SK-N-SH (cell line): ENCODE measurements around the gene HTR7. TPM values are rescaled to one million over a fixed set of nuclear protein-coding genes. Genes with fewer than 3 reads are reported as not detected.

Experiments used
- CTCF ChIA-PET: fragments of 300-600, 350-600 bp; formaldehyde crosslinking; extraction: SDS; loops from one replicate; lab custom pipeline; 2021; lab: Yijun Ruan, JAX
- POLR2A ChIA-PET: fragments of 350-600 bp; sonication (Branson Sonifier 250); formaldehyde crosslinking; extraction: SDS; loops from one replicate; lab custom pipeline; 2020; ENCODE audit warnings: antibody characterized with exemption, inconsistent platforms; lab: Yijun Ruan, JAX
- DNase-seq: peaks from one replicate; pipeline ENCODE4 v3.0.0; 2012
- H2AFZ ChIP-seq: fragments of 200-600 bp; sonication (generic); 2 replicates; pipeline ENCODE4 v1.8.1; 2016; ENCODE audit warnings: antibody characterized with exemption, mild to moderate bottlenecking, low read depth
- H3F3A ChIP-seq: fragments of 200-600 bp; sonication (generic); replicated peaks from 2 replicates; pipeline ENCODE3; 2016; ENCODE audit warnings: antibody characterized with exemption, mild to moderate bottlenecking; ENCODE audit not compliant: insufficient read depth
- H3K27ac ChIP-seq, 2 experiments: fragments of 200-500 bp in 1 of 2; fragments of 200-600 bp in 1 of 2; sonication (Bioruptor generic) in 1 of 2; sonication (generic), shearing (Covaris generic) in 1 of 2; 2 replicates each; pipeline versions ENCODE4 v1.5.1 to v1.6.1; 2014 to 2016; ENCODE audit warnings: low read depth in 2 of 2, inconsistent platforms in 1 of 2, low read length in 1 of 2, mild to moderate bottlenecking in 1 of 2, mixed read lengths in 1 of 2
- H3K27me3 ChIP-seq: fragments of 200-600 bp; sonication (generic), shearing (Covaris generic); 2 replicates; pipeline ENCODE4 v1.6.1; 2016; ENCODE audit warnings: mixed run types; ENCODE audit not compliant: insufficient read depth
- H3K36me3 ChIP-seq, 2 experiments: fragments of 200-500 bp in 1 of 2; fragments of 200-600 bp in 1 of 2; sonication (Bioruptor generic) in 1 of 2; sonication (generic) in 1 of 2; replicated peaks in 1 of 2; 2 replicates each; pipeline versions ENCODE3 to v1.5.1; 2014 to 2016; ENCODE audit warnings: low read length in 1 of 2, mild to moderate bottlenecking in 1 of 2; ENCODE audit not compliant: insufficient read depth in 2 of 2, control insufficient read depth in 1 of 2
- H3K4me1 ChIP-seq, 2 experiments: fragments of 200-500 bp in 1 of 2; fragments of 200-600 bp in 1 of 2; sonication (Bioruptor generic) in 1 of 2; sonication (generic), shearing (Covaris generic) in 1 of 2; 2 replicates each; pipeline versions ENCODE4 v1.5.1 to v1.6.1; 2014 to 2016; ENCODE audit warnings: low read depth in 1 of 2, low read length in 1 of 2, mixed run types in 1 of 2; ENCODE audit not compliant: insufficient read depth in 2 of 2, control insufficient read depth in 1 of 2
- H3K4me2 ChIP-seq: fragments of 200-600 bp; sonication (generic), shearing (Covaris generic); 2 replicates; pipeline ENCODE4 v1.6.1; 2017; ENCODE audit warnings: mixed run types
- H3K4me3 ChIP-seq, 2 experiments: fragments of 200-500 bp in 1 of 2; fragments of 200-600 bp in 1 of 2; sonication (Bioruptor generic) in 1 of 2; sonication (generic), shearing (Covaris generic) in 1 of 2; 2 replicates each; pipeline versions ENCODE4 v1.5.1 to v1.8.1; 2014 to 2016; ENCODE audit warnings: low read depth in 2 of 2, inconsistent platforms in 1 of 2, low read length in 1 of 2, mild to moderate bottlenecking in 1 of 2, mixed read lengths in 1 of 2, moderate library complexity in 1 of 2
- H3K79me2 ChIP-seq: fragments of 200-600 bp; sonication (generic); 2 replicates; pipeline ENCODE4 v1.8.1; 2017; ENCODE audit warnings: mild to moderate bottlenecking; ENCODE audit not compliant: insufficient read depth
- H3K9ac ChIP-seq: fragments of 200-600 bp; sonication (generic); 2 replicates; pipeline ENCODE4 v1.6.1; 2017; ENCODE audit warnings: mixed run types
- H3K9me2 ChIP-seq: fragments of 200-600 bp; sonication (generic); 2 replicates; pipeline ENCODE4 v1.6.1; 2017; ENCODE audit warnings: mixed run types
- H3K9me3 ChIP-seq: fragments of 200-600 bp; sonication (generic); 2 replicates; pipeline ENCODE4 v1.6.1; 2017; ENCODE audit warnings: mixed run types, mild to moderate bottlenecking, moderate library complexity
- H4K20me1 ChIP-seq: fragments of 200-600 bp; sonication (generic); 2 replicates; pipeline ENCODE4 v1.6.1; 2017; ENCODE audit warnings: mild to moderate bottlenecking, mixed run types; ENCODE audit not compliant: insufficient read depth
- CHD2 ChIP-seq: fragments of 150-350 bp; IDR thresholded peaks from 2 replicates; pipeline ENCODE4 v1.6.1; 2018; ENCODE audit warnings: low read length; ENCODE audit not compliant: partially characterized antibody
- CTCF ChIP-seq: fragments of 200-600 bp; sonication (generic); IDR thresholded peaks from 2 replicates; pipeline ENCODE4 v1.6.1; 2017; ENCODE audit warnings: antibody characterized with exemption, mild to moderate bottlenecking, moderate library complexity
- EP300 ChIP-seq, 2 experiments: IDR thresholded peaks; 2 replicates each; pipeline versions ENCODE4 v1.4.0 to v1.6.1; 2012; ENCODE audit warnings: borderline replicate concordance in 1 of 2, low read depth in 1 of 2, low read length in 1 of 2
- FOXM1 ChIP-seq: IDR thresholded peaks from 2 replicates; pipeline ENCODE4 v1.4.0; 2012; ENCODE audit warnings: low read depth, mild to moderate bottlenecking
- GABPA ChIP-seq: IDR thresholded peaks from 2 replicates; pipeline ENCODE4 v1.4.0; 2012; ENCODE audit warnings: low read depth, mild to moderate bottlenecking
- GATA2 ChIP-seq: sonication (generic); formaldehyde crosslinking; IDR thresholded peaks from 2 replicates; pipeline ENCODE4 v1.5.0; 2020; ENCODE audit warnings: mild to moderate bottlenecking, missing genetic modification reagents
- JUND ChIP-seq: IDR thresholded peaks from 2 replicates; pipeline ENCODE4 v1.4.0; 2012
- MAX ChIP-seq: IDR thresholded peaks from 2 replicates; pipeline ENCODE4 v1.4.0; 2012; ENCODE audit warnings: low read depth
- MXI1 ChIP-seq: IDR thresholded peaks from 2 replicates; pipeline ENCODE4 v1.6.1; 2012; ENCODE audit warnings: mild to moderate bottlenecking, low read depth, low read length, improper control_type of control experiment
- NFIC ChIP-seq: IDR thresholded peaks from 2 replicates; pipeline ENCODE4 v1.4.0; 2012; ENCODE audit warnings: borderline replicate concordance
- NRF1 ChIP-seq: IDR thresholded peaks from 2 replicates; pipeline ENCODE4 v1.6.1; 2012; ENCODE audit warnings: low read depth, mild to moderate bottlenecking, low read length
- RCOR1 ChIP-seq: fragments of 150-350 bp; IDR thresholded peaks from 2 replicates; pipeline ENCODE4 v1.6.1; 2017; ENCODE audit warnings: antibody characterized with exemption, low read length
- RFX5 ChIP-seq: IDR thresholded peaks from 2 replicates; pipeline ENCODE4 v1.6.1; 2012; ENCODE audit warnings: mild to moderate bottlenecking, improper control_type of control experiment, low read length
- SIN3A ChIP-seq: IDR thresholded peaks from 2 replicates; pipeline ENCODE4 v1.6.1; 2012; ENCODE audit warnings: low read depth, mild to moderate bottlenecking, low read length, moderate library complexity, borderline replicate concordance
- SMC3 ChIP-seq: IDR thresholded peaks from 2 replicates; pipeline ENCODE4 v1.6.1; 2012; ENCODE audit warnings: low read depth, low read length, improper control_type of control experiment
- USF2 ChIP-seq: fragments of 150-350 bp; IDR thresholded peaks from 2 replicates; pipeline ENCODE4 v1.6.1; 2017; ENCODE audit warnings: antibody characterized with exemption, low read length, low read depth, borderline replicate concordance
- YY1 ChIP-seq: IDR thresholded peaks from 2 replicates; pipeline ENCODE4 v1.4.0; 2012; ENCODE audit warnings: low read depth, mild to moderate bottlenecking
- ZBTB33 ChIP-seq: IDR thresholded peaks from 2 replicates; pipeline ENCODE4 v1.4.0; 2012; ENCODE audit warnings: low read depth, borderline replicate concordance
- WGBS: methylation state at CpG from one replicate; pipeline ENCODE4 v1.1.6; 2017; ENCODE audit warnings: low lambda C conversion rate; 5-methylcytosine and 5-hydroxymethylcytosine counted together
- polyA plus RNA-seq, 3 experiments: library from polyadenylated mRNA; depleted of rRNA; stranded (reverse); fragments of >200 nt; gene quantifications; 2 replicates each; pipeline ENCODE4 v1.2.3, GENCODE V29; 2012

Gene HTR7
- polyA plus RNA-seq, 1 of the 3 experiments (the other 2 are of a cell fraction): 0.16 TPM

- TF ChIP-seq SIN3A (no peak), GATA2 (CRISPR knock-in tag) (no peak), JUND (no peak), GABPA (no peak), CTCF (no peak), YY1 (no peak), RFX5 (no peak), MAX (no peak), SMC3 (no peak), FOXM1 (no peak), MXI1 (no peak), CHD2 (no peak), ZBTB33 (no peak), USF2 (no peak), NFIC (no peak), NRF1 (no peak), EP300 (IDR thresholded peaks at IDR 0.05; ENCODE audit: borderline replicate concordance in 1 of 2, low read depth in 1 of 2, low read length in 1 of 2) (no peak), RCOR1 (no peak)
- no peak overlapping the region for H3K9ac ChIP-seq
- H3K4me2 ChIP-seq: no peak overlapping the region
- no peaks in the 10 kb centered on the region for H3K9me2 ChIP-seq
- CTCF ChIA-PET: interaction anchor here (0.9 to 4.2 kb wide), 6 partner anchors 9 to 409 kb away, joined by 3 to 26 read pairs (median 6); no protein-coding TSS in a partner anchor
- no peak for DNase-seq
- H3K27me3 ChIP-seq: no peaks in the 10 kb centered on the region
- peaks cover 15% of the 10 kb centered on the region for H3F3A ChIP-seq
- peaks cover 55 to 62% of the 10 kb centered on the region in 2 experiments for H3K36me3 ChIP-seq
- H3K79me2 ChIP-seq: no peaks in the 10 kb centered on the region
- no peaks in the 10 kb centered on the region for H4K20me1 ChIP-seq
- H3K4me1 ChIP-seq: peaks cover 0 to 17% of the 10 kb centered on the region in 2 experiments; a peak in 2 of 4 replicates
- no peak overlapping the region for H2AFZ ChIP-seq
- H3K27ac ChIP-seq: no peak overlapping the region
- POLR2A ChIA-PET: no interaction called here
- WGBS: 93% methylated on average over 6 of the region's 6 CpGs
- H3K9me3 ChIP-seq: no peaks in the 10 kb centered on the region
- no peak overlapping the region for H3K4me3 ChIP-seq
Measured at GRCh38 chr10:90888387-90888786, 30.5 kb upstream of the HTR7 start.
